Measurements from ENCODE around the gene ZSWIM8.
"Not testable (repeated sequence)": the region's sequence is repeated elsewhere in the genome, so short reads cannot be mapped to it uniquely, and the experiment has no call there.

Gene ZSWIM8

DNA sequence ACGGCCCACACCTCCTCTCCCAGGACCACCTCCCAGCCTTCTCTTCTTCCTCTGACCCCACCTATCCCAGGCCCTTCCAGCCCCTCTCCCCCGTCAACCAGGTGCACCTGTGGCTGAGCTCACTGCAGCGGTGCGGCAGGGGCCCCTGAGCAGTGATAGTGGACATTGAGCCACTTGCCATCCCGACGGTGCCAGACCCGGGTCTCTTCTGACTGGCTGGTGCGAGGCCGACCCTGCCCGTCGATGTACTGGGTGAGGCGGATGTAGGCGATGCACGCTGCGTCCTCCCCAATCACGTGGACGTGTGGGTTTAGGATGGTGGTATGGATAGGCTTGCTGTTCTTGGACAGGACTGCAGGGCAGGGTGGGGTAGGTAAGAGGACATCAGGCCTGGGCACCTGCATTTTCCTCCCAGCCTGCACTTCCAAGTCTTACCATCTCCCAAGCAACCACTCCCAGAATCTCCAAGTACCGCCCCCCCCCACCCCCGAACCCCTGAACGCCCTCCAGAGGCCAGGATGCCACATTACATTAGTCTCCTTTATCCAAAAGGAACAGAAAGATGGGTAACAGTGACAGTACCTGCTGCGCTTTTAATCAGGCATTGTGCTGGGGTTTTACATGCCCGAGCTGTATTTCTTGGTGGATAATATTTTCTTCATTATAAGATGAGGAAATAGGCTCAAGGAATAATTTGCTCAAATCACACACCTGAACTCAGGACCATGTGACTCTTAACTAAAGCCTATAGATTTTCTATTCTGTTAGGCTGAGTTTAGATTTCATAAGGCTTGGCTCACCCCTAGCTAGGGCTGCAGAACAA is 29.7 kb downstream of the ZSWIM8 start:
- DNase-seq (ENCODE audit: low read depth in 1 of 2, low spot score in 1 of 2), result no peak

- no peak for DNase-seq (ENCODE audit: low read depth in 1 of 2, low spot score in 1 of 2)
Observed at GRCh38 chr10:73815719-73816030, 30.3 kb downstream of the ZSWIM8 start.

- DNase-seq (ENCODE audit: low read depth in 1 of 2, low spot score in 1 of 2), result no peak
Observed at GRCh38 chr10:73816917-73817729, 31.7 kb downstream of the ZSWIM8 start.

- no peak for DNase-seq (ENCODE audit: low read depth in 1 of 2, low spot score in 1 of 2)
Observed at GRCh38 chr10:73817826-73818225, 32.4 kb downstream of the ZSWIM8 start.

DNA sequence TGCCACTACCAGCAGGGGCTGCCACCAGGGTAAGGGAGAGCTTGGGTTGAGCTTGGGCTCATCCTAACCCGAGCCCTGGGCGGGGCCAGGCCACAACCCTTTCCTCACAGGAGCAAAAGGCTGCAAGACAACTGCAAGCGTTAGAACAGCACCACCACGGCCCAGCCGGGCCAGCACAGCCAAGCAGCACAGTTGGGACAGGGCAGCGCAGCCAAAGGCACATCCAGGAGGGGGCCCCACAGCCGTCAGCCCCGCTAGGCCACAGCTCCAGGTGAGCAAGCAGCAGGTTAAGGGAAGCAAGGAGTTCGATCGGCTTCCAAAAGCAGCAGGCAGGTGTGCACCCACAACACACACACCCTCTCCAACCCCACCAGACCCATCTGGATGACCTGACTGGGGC is 33.0 kb downstream of the ZSWIM8 start:
- DNase-seq (ENCODE audit: low read depth in 1 of 2, low spot score in 1 of 2), result no peak

- DNase-seq (ENCODE audit: low read depth in 1 of 2, low spot score in 1 of 2), result no peak
Observed at GRCh38 chr10:73819081-73819480, 33.7 kb downstream of the ZSWIM8 start.

DNA sequence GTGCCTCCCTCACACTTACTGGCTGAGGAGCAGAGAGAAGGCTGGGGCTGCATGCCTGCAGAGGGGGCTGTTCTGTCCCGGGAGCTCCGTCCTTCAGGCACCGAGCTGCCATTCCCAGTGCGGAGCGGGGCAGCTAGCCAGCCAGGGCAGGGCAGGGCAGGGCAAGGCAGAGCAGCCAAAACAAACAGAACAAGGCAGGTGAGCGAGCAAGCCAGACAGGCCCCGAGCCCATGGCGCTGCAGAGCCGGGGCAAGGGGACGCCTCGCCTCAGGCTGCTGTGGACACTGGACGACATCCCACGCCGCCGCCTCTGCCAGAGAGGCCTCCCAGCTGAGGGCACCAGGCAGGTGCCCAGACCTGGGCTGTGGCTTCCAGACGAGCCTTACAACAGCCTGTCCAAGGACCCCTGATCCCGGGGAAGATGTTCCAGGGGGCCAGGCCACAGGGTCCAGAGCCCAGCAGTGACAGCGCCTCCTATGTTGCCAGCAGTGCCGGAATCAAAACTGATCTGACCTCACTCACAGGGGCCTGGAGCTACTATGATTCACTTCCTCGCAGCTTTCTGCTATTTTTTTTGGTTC is 34.2 kb downstream of the ZSWIM8 start:
- DNase-seq (ENCODE audit: low read depth in 1 of 2, low spot score in 1 of 2), result no peak

GRCh38 chr10:73823391-73823790 is 38.0 kb downstream of the ZSWIM8 start:
- DNase-seq (ENCODE audit: low read depth in 1 of 2, low spot score in 1 of 2), result no peak

- no peak for DNase-seq (ENCODE audit: low read depth in 1 of 2, low spot score in 1 of 2)
Observed at GRCh38 chr10:73824146-73824725, 38.8 kb downstream of the ZSWIM8 start.

GRCh38 chr10:73827346-73828089 is 42.1 kb downstream of the ZSWIM8 start:
- DNase-seq (ENCODE audit: low read depth in 1 of 2, low spot score in 1 of 2), result no peak

- no peak for DNase-seq (ENCODE audit: low read depth in 1 of 2, low spot score in 1 of 2)
Observed at GRCh38 chr10:73828161-73828560, 42.8 kb downstream of the ZSWIM8 start.

GRCh38 chr10:73829090-73829489 is 43.7 kb downstream of the ZSWIM8 start:
- not testable (repeated sequence) for DNase-seq (ENCODE audit: low read depth in 1 of 2, low spot score in 1 of 2)

DNA sequence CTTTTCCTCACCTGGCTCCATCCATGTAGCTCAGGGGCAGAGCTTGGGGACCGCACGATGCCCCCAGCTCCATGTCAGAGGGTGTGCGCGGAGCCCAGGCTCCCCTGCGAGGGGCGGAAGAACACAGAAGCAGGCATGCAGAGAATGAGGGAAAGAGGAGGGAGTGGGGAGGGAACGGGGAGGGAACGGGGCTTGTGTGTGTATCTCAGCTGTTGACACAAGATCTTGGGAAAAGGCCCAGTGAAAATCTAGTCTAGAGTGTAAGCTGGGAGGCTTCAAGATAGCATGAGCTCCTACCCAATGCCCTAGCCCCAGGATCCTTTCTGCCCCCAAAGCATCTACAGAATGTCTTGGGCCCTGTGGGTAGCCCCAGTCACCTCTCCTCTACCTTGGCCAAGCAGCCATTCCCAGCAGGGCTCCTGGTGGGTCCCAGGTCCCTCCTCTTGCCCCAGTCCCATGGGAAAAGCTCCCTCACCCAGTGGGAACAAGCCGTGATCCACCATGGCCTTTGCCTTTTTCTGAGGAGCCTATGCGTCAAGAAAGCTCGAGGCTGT is 51.1 kb downstream of the ZSWIM8 start:
- DNase-seq (ENCODE audit: low read depth in 1 of 2, low spot score in 1 of 2), result no peak

- DNase-seq (ENCODE audit: low read depth in 1 of 2, low spot score in 1 of 2), result no peak
Observed at GRCh38 chr10:73837072-73837471, 51.7 kb downstream of the ZSWIM8 start.

- DNase-seq (ENCODE audit: low read depth in 1 of 2, low spot score in 1 of 2), result no peak
Observed at GRCh38 chr10:73838008-73838567, 52.7 kb downstream of the ZSWIM8 start.

DNA sequence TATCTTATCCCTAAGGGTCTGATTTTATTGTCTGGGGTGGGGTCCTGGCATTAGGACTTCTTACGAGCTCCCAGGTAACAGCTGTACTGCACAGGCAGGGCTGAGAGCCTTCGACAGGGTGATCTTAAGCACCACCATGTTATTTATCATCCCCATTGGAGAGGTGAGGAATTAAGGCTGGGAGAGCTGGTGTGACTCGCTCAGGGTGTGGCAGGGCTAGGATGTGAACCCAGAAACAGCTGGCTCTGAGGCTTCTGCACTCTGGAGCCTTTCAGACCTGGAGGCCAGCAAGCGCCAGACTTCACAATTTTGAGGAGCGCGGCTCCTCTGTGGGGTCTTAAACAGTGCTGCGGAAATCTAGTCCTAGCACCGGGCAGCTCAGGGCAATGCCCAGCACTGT is 53.4 kb downstream of the ZSWIM8 start:
- no peak for DNase-seq (ENCODE audit: low read depth in 1 of 2, low spot score in 1 of 2)

GRCh38 chr10:73839276-73839966 is 54.0 kb downstream of the ZSWIM8 start:
- no peak for DNase-seq (ENCODE audit: low read depth in 1 of 2, low spot score in 1 of 2)

- no peak for DNase-seq (ENCODE audit: low read depth in 1 of 2, low spot score in 1 of 2)
Observed at GRCh38 chr10:73840056-73840402, 54.6 kb downstream of the ZSWIM8 start.

- DNase-seq (ENCODE audit: low read depth in 1 of 2, low spot score in 1 of 2), result no peak
Observed at GRCh38 chr10:73840403-73841060, 55.1 kb downstream of the ZSWIM8 start.

DNA sequence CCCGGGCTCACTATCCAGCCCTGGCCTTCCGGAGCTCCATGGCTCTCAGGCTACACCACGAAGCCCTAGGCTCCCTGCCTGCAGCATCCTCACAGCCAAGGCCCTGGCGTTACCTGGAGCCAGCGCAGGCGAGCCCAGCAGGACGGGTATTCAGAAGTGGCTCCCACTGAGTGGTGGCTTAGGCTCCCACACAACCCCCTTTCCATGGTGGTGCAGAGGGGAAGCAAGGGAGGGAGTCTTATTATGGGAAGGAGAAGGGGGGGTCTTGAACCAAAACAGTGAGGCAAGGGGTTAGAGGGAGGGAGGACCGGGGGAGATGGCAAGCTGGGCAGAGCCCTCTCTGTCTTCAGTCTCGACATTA is 55.6 kb downstream of the ZSWIM8 start:
- DNase-seq (ENCODE audit: low read depth in 1 of 2, low spot score in 1 of 2), result no peak
